Measurements from ENCODE around the gene TLR1. TPM values are rescaled to one million over a fixed set of nuclear protein-coding genes. Genes with fewer than 3 reads are reported as not detected.

The TLR1 gene
- 10 to 100 TPM; 16.2 to 16.3 TPM for total RNA-seq
- polyA plus RNA-seq (2013, experiment 1 of 2), result 15.7 TPM
- polyA plus RNA-seq (2013, experiment 2 of 2), result 21.3 TPM
- total RNA-seq, result 0.48 to 127 (median 19.0) reads per million in 172 experiments

GRCh38 chr4:38804654-38805295 lies at the start of gene TLR1:
TLR1 (minus strand) TSS chr4:38804791; CDS start chr4:38798831, 5,960 bp downstream.
- H3K9me3 Mint-ChIP-seq, result peaks cover 15% of the 10 kb centered on the region
- peaks cover 27% of the 10 kb centered on the region for H3K4me1 ChIP-seq (ENCODE audit: insufficient read depth, low read length)
- peak in 4 of 14 experiments; percentile 5 to 82 (median 78) for DNase-seq
- H3K27ac ChIP-seq (ENCODE audit: low read depth in 1 of 2, low read length in 2 of 2), result peak within 1 kb of the TSS; percentile 42 to 54
- ChIA-PET POLR2A (interaction anchor here (0.6 to 3.4 kb wide), 7 partner anchors 11 to 654 kb away, joined by 3 to 19 read pairs (median 5); partner anchors contain the start of genes LIAS, RPL9, TLR10 and TLR6), CTCF (interaction anchor here (1.2 to 3.0 kb wide), 8 partner anchors 15 to 625 kb away, joined by 3 to 18 read pairs (median 4); partner anchors contain the start of gene TLR10)
- H3K36me3 Mint-ChIP-seq (ENCODE audit: low read depth), result peaks cover 57% of the 10 kb centered on the region
- H3K27me3 Mint-ChIP-seq, result no peaks in the 10 kb centered on the region
- H3K4me3 ChIP-seq (ENCODE audit: low read length), result peak within 1 kb of the TSS; percentile 55
- H3K27me3 ChIP-seq (ENCODE audit: control insufficient read depth in 1 of 2, insufficient read depth in 2 of 2, low read length in 2 of 2), result no peaks in the 10 kb centered on the region
- ATAC-seq (ENCODE audit: poor library complexity), result peak; percentile 84
- H3K9me3 ChIP-seq (ENCODE audit: control insufficient read depth in 1 of 2, insufficient read depth in 1 of 2, low read length in 2 of 2), result peaks cover 19 to 33% of the 10 kb centered on the region in 2 experiments
- H3K4me3 Mint-ChIP-seq, result peak within 1 kb of the TSS; percentile 86
- TF ChIP-seq, protein P1, sequence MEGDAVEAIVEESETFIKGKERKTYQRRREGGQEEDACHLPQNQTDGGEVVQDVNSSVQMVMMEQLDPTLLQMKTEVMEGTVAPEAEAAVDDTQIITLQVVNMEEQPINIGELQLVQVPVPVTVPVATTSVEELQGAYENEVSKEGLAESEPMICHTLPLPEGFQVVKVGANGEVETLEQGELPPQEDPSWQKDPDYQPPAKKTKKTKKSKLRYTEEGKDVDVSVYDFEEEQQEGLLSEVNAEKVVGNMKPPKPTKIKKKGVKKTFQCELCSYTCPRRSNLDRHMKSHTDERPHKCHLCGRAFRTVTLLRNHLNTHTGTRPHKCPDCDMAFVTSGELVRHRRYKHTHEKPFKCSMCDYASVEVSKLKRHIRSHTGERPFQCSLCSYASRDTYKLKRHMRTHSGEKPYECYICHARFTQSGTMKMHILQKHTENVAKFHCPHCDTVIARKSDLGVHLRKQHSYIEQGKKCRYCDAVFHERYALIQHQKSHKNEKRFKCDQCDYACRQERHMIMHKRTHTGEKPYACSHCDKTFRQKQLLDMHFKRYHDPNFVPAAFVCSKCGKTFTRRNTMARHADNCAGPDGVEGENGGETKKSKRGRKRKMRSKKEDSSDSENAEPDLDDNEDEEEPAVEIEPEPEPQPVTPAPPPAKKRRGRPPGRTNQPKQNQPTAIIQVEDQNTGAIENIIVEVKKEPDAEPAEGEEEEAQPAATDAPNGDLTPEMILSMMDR (IDR thresholded peaks at IDR 0.05), result peak; percentile 70
- peaks cover 32% of the 10 kb centered on the region for H3K36me3 ChIP-seq (ENCODE audit: insufficient read depth, low read length)
- H3K27ac Mint-ChIP-seq, result peak within 1 kb of the TSS; percentile 88
- intact Hi-C loops (cut with DNase I, micrococcal nuclease), result loop anchor here in 1 of 2 experiments (2.0 to 5.0 kb wide), 2 partner anchors 42 to 52 kb away; partner anchors contain the start of gene TLR6
- H3K4me1 Mint-ChIP-seq (ENCODE audit: low read depth), result peaks cover 41% of the 10 kb centered on the region

DNA sequence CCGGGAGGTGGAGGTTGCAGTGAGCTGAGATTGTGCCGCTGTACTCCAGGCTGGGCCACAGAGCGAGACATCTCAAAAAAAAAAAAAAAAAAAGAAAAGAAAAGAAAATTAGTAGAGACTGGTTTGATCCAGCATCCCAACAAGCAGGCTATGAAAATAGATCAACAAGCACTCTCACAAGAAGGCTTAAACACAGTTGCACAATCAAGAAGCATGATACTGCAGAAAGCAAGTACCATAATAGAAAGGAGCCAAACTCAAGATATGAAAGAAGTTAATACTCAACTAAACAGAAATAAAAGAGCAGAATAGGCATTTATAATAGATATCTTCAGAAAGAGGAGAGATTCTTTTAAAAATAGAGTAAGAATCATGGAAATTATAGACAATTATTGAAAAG lies 41.4 kb upstream of the TLR1 start:
- H3K9me3 ChIP-seq (ENCODE audit: control insufficient read depth in 1 of 2, insufficient read depth in 1 of 2, low read length in 2 of 2), result peaks cover 0 to 8% of the 10 kb centered on the region in 2 experiments
- no peaks in the 10 kb centered on the region for H3K4me1 ChIP-seq (ENCODE audit: insufficient read depth, low read length)
- H3K36me3 ChIP-seq (ENCODE audit: insufficient read depth, low read length), result no peaks in the 10 kb centered on the region
- DNase-seq (no peak), ATAC-seq (ENCODE audit: poor library complexity) (no peak)
- H3K4me1 Mint-ChIP-seq (ENCODE audit: low read depth), result peaks cover 6% of the 10 kb centered on the region
- no peak overlapping the region for H3K4me3 ChIP-seq (ENCODE audit: low read length)
- ChIA-PET CTCF (interaction anchor here (1.0 kb wide), 1 partner anchor 14 kb away, joined by 3 read pairs; no protein-coding TSS in a partner anchor), POLR2A (interaction anchor here (1.5 kb wide), 1 partner anchor 10 kb away, joined by 3 read pairs; the partner anchor contains the start of gene TLR6)
- no peaks in the 10 kb centered on the region for H3K27me3 Mint-ChIP-seq
- peaks cover 16% of the 10 kb centered on the region for H3K36me3 Mint-ChIP-seq (ENCODE audit: low read depth)
- TF ChIP-seq, protein P1 (IDR thresholded peaks at IDR 0.05), result no peak
- intact Hi-C loops (cut with DNase I, micrococcal nuclease), result no loop called here
- H3K27me3 ChIP-seq (ENCODE audit: control insufficient read depth in 1 of 2, insufficient read depth in 2 of 2, low read length in 2 of 2), result no peaks in the 10 kb centered on the region
- no peak overlapping the region for H3K27ac Mint-ChIP-seq
- peaks cover 5% of the 10 kb centered on the region for H3K9me3 Mint-ChIP-seq
- no peak overlapping the region for H3K4me3 Mint-ChIP-seq
- H3K27ac ChIP-seq (ENCODE audit: low read depth in 1 of 2, low read length in 2 of 2), result no peak overlapping the region

GRCh38 chr4:38842994-38843393 lies 38.4 kb upstream of the TLR1 start:
- no peaks in the 10 kb centered on the region for H3K36me3 Mint-ChIP-seq (ENCODE audit: low read depth)
- no peak overlapping the region for H3K27ac Mint-ChIP-seq
- Histone ChIP-seq H3K4me1 (ENCODE audit: insufficient read depth, low read length) (peaks cover 2% of the 10 kb centered on the region), H3K27ac (ENCODE audit: low read depth in 1 of 2, low read length in 2 of 2) (no peak overlapping the region), H3K36me3 (ENCODE audit: insufficient read depth, low read length) (no peaks in the 10 kb centered on the region), H3K9me3 (ENCODE audit: control insufficient read depth in 1 of 2, insufficient read depth in 1 of 2, low read length in 2 of 2) (peaks cover 0 to 8% of the 10 kb centered on the region in 2 experiments), H3K27me3 (ENCODE audit: control insufficient read depth in 1 of 2, insufficient read depth in 2 of 2, low read length in 2 of 2) (no peaks in the 10 kb centered on the region), H3K4me3 (ENCODE audit: low read length) (no peak overlapping the region)
- H3K27me3 Mint-ChIP-seq, result no peaks in the 10 kb centered on the region
- H3K4me1 Mint-ChIP-seq (ENCODE audit: low read depth), result peaks cover 7% of the 10 kb centered on the region
- H3K9me3 Mint-ChIP-seq, result no peaks in the 10 kb centered on the region
- DNase-seq (no peak), ATAC-seq (ENCODE audit: poor library complexity) (no peak)
- TF ChIP-seq, protein P1 (IDR thresholded peaks at IDR 0.05), result no peak
- ChIA-PET POLR2A (no interaction called here), CTCF (no interaction called here)
- intact Hi-C loops (cut with DNase I, micrococcal nuclease), result no loop called here
- no peak overlapping the region for H3K4me3 Mint-ChIP-seq
